GM12878 (cell line): Measurements from ENCODE around the gene ELOVL5. TPM values are rescaled to one million over a fixed set of nuclear protein-coding genes. Genes with fewer than 3 reads are reported as not detected.

Source experiments
- BHLHE40 ChIP-seq, 2 experiments: fragments of 450-650 bp in 1 of 2; IDR thresholded peaks; 2 replicates each; pipeline ENCODE4 v1.6.1; 2011 to 2017; ENCODE audit warnings: low read depth in 2 of 2, borderline replicate concordance in 1 of 2, improper control_type of control experiment in 1 of 2, low read length in 1 of 2, mild to moderate bottlenecking in 1 of 2
- DPF2 ChIP-seq: fragments of 450-650 bp; IDR thresholded peaks from 2 replicates; pipeline ENCODE4 v1.6.1; 2017; ENCODE audit warnings: mild to moderate bottlenecking
- EP300 ChIP-seq, 2 experiments: fragments of 150-350 bp in 1 of 2; IDR thresholded peaks; 2 replicates each; pipeline ENCODE4 v1.6.1; 2011 to 2012; ENCODE audit warnings: low read depth in 2 of 2, low read length in 2 of 2, borderline replicate concordance in 1 of 2, improper control_type of control experiment in 1 of 2, inconsistent platforms in 1 of 2; ENCODE audit not compliant: control insufficient read depth in 1 of 2
- IKZF1 ChIP-seq: fragments of 450-650 bp; conservative IDR thresholded peaks from 2 replicates; pipeline ENCODE4 v1.6.1; 2017; ENCODE audit warnings: antibody characterized with exemption, mild to moderate bottlenecking
- IKZF2 ChIP-seq, 2 experiments: fragments of 450-650 bp; IDR thresholded peaks; 2 replicates each; pipeline ENCODE4 v1.6.1; 2017; ENCODE audit warnings: mild to moderate bottlenecking in 2 of 2, moderate library complexity in 2 of 2
- IRF3 ChIP-seq: fragments of 450-650 bp; IDR thresholded peaks from 2 replicates; pipeline ENCODE4 v1.6.1; 2014; ENCODE audit warnings: mild to moderate bottlenecking
- IRF4 ChIP-seq: IDR thresholded peaks from 2 replicates; pipeline ENCODE4 v1.6.1; 2011; ENCODE audit warnings: low read depth, low read length
- NFIC ChIP-seq: IDR thresholded peaks from 2 replicates; pipeline ENCODE4 v1.6.1; 2012; ENCODE audit warnings: low read depth, mild to moderate bottlenecking, inconsistent platforms, low read length, moderate library complexity
- PKNOX1 ChIP-seq: fragments of 450-650 bp; IDR thresholded peaks from 2 replicates; pipeline ENCODE4 v1.6.1; 2016; ENCODE audit warnings: mild to moderate bottlenecking
- RAD21 ChIP-seq: IDR thresholded peaks from 2 replicates; pipeline ENCODE4 v1.6.1; 2011; ENCODE audit warnings: mild to moderate bottlenecking, low read depth, low read length, moderate library complexity; ENCODE audit not compliant: insufficient read depth
- RELB ChIP-seq: fragments of 450-650 bp; IDR thresholded peaks from 2 replicates; pipeline ENCODE4 v1.6.1; 2017; ENCODE audit warnings: low read depth, mild to moderate bottlenecking, moderate library complexity
- TARDBP ChIP-seq: IDR thresholded peaks from 2 replicates; pipeline ENCODE4 v1.6.1; 2016; ENCODE audit warnings: borderline replicate concordance
- USF1 ChIP-seq: IDR thresholded peaks from 2 replicates; pipeline ENCODE4 v1.6.1; 2011; ENCODE audit warnings: borderline replicate concordance, low read depth, mild to moderate bottlenecking, moderate library complexity, mixed read lengths, low read length; ENCODE audit not compliant: insufficient read depth; ENCODE audit errors: extremely low read length
- WRNIP1 ChIP-seq: IDR thresholded peaks from 2 replicates; pipeline ENCODE4 v1.6.1; 2011; ENCODE audit warnings: low read depth, low read length, improper control_type of control experiment, borderline replicate concordance
- ZBTB40 ChIP-seq: fragments of 450-650 bp; IDR thresholded peaks from 2 replicates; pipeline ENCODE4 v1.6.1; 2016; ENCODE audit warnings: mild to moderate bottlenecking, moderate library complexity, borderline replicate concordance
- polyA plus RNA-seq, 11 experiments: library from polyadenylated mRNA; depleted of rRNA in 4 of 11; unstranded in 6 of 11; stranded (reverse) in 5 of 11; fragments of >200 nt; fragmentation: Nextera tagmentation in 4 of 11; fragmentation: Illumina TruSeq in 1 of 11; extraction: Ambion mirVana in 4 of 11; extraction: Trizol in 1 of 11; gene quantifications; 1 replicate in 1 of 11; 2 replicates in 10 of 11; pipeline versions ENCODE4 v1.2.1 to v1.2.3, GENCODE V29; 2011 to 2016; ENCODE audit warnings: inconsistent platforms in 2 of 11, missing spikeins in 2 of 11, low read depth in 1 of 11
- total RNA-seq, 4 experiments: library from RNA; depleted of rRNA in 3 of 4; stranded (reverse); fragments of >200 nt in 3 of 4; fragmentation: Illumina TruSeq in 1 of 4; extraction: Trizol in 1 of 4; gene quantifications; 2 replicates each; pipeline versions ENCODE4 v1.2.1 to v1.2.3, GENCODE V29; 2013 to 2021

ELOVL5 gene
- total and polyA plus RNA-seq, 10 of the 15 experiments (the other 5 are each of a cell fraction or from before 2014, with no cell fraction given), result 156 to 241 (median 196) TPM

GRCh38 chr6:53239526-53239925 lies 109.2 kb downstream of the ELOVL5 start (continued):
- TF ChIP-seq IRF3 (no peak), BHLHE40 (IDR thresholded peaks at IDR 0.05; ENCODE audit: borderline replicate concordance in 1 of 2, low read depth in 2 of 2, low read length in 1 of 2) (peak in 1 of 2 experiments; percentile 51; a peak in 1 of 4 replicates), EP300 (IDR thresholded peaks at IDR 0.05; ENCODE audit: borderline replicate concordance in 1 of 2, control insufficient read depth in 1 of 2, low read depth in 2 of 2, low read length in 2 of 2) (peak in 1 of 2 experiments; percentile 62; a peak in 1 of 4 replicates), ZBTB40 (no peak), RAD21 (no peak), WRNIP1 (no peak), DPF2 (peak; percentile 37; the same call in 1 of the 2 replicates), PKNOX1 (no peak), TARDBP (no peak), IKZF2 (IDR thresholded peaks at IDR 0.05) (peak; percentile 34 to 54; a peak in 3 of 4 replicates), RELB (peak; percentile 12; the same call in 1 of the 2 replicates), IKZF1 (peak; percentile 52), USF1 (no peak), NFIC (peak; percentile 55), IRF4 (no peak)
